A549 (cell line): ENCODE data around the gene SLCO2B1.

Source experiments
- NR3C1 ChIP-seq: fragments of >200 bp; sonication (Bioruptor Twin); formaldehyde crosslinking; IDR thresholded peaks from 3 replicates; pipeline ENCODE4 v1.6.1; 2017
- PHF8 ChIP-seq: fragments of 200-600 bp; sonication (generic); IDR thresholded peaks from 2 replicates; pipeline ENCODE4 v1.6.1; 2016; ENCODE audit warnings: low read depth, mild to moderate bottlenecking, antibody characterized with exemption, moderate library complexity, borderline replicate concordance
- TF ChIP-seq, protein P1 (sequence below): fragments of >200 bp; sonication (Bioruptor Twin); formaldehyde crosslinking; IDR thresholded peaks from 3 replicates; pipeline ENCODE4 v1.5.1; 2016
- TF ChIP-seq, protein P2 (sequence below): IDR thresholded peaks from 2 replicates; pipeline ENCODE4 v1.6.1; 2012

DNA sequence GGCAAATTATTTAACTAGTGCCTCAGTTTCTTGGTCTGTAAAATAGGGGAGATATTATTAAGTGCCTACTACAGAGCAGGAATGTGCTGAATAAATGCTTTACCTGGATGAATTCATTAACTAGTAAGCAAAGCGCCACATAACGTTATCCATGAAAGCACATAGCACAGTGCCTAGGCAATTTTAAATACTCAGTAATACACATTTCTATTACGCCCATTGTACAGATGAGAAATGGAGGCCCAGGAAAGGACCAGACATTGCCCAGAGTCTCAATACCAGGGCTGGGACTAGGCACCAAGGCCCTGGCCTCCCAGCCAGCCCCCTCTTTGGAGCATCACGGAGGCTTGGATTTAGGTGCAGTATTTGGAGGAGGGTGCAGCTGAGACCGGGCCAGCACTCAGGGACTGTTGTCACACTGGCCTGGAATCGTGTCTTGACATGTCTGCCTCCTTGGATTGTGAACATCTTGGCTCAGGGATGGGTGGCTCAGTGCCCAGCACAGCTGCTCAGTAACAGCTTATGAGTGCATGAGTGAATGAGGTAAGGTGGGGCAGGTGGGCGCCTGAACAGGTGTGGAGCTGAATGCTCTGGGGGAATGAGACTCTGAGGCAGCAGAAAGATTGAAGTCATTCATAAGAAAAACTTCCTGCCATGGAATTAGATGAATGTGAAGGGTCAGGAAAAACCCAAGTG lies 47.5 kb downstream of the SLCO2B1 start:
- TF ChIP-seq PHF8 (no peak), NR3C1 (no peak)
- TF ChIP-seq, protein P1, sequence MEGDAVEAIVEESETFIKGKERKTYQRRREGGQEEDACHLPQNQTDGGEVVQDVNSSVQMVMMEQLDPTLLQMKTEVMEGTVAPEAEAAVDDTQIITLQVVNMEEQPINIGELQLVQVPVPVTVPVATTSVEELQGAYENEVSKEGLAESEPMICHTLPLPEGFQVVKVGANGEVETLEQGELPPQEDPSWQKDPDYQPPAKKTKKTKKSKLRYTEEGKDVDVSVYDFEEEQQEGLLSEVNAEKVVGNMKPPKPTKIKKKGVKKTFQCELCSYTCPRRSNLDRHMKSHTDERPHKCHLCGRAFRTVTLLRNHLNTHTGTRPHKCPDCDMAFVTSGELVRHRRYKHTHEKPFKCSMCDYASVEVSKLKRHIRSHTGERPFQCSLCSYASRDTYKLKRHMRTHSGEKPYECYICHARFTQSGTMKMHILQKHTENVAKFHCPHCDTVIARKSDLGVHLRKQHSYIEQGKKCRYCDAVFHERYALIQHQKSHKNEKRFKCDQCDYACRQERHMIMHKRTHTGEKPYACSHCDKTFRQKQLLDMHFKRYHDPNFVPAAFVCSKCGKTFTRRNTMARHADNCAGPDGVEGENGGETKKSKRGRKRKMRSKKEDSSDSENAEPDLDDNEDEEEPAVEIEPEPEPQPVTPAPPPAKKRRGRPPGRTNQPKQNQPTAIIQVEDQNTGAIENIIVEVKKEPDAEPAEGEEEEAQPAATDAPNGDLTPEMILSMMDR: no peak
- TF ChIP-seq, protein P2, sequence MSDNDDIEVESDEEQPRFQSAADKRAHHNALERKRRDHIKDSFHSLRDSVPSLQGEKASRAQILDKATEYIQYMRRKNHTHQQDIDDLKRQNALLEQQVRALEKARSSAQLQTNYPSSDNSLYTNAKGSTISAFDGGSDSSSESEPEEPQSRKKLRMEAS: no peak
